GM18858 (cell line): ENCODE results near the gene GPBAR1.
"Not testable (repeated sequence)": the region's sequence is repeated elsewhere in the genome, so short reads cannot be mapped to it uniquely, and the experiment has no call there.

Experiments
- ATAC-seq: cut with Tn5 transposase; IDR thresholded peaks from one replicate; pipeline ENCODE4 v1.9.1; 2021; ENCODE audit not compliant: unreplicated experiment

The GPBAR1 gene

GRCh38 chr2:218306184-218306920 is 45.5 kb downstream of the GPBAR1 start:
- no peak for ATAC-seq

- ATAC-seq: no peak
These were observed 46.7 kb downstream of the GPBAR1 start for GRCh38 chr2:218307415-218308090.

GRCh38 chr2:218310853-218311540 is 50.2 kb downstream of the GPBAR1 start:
- no peak for ATAC-seq

- not testable (repeated sequence) for ATAC-seq
These were observed 50.9 kb downstream of the GPBAR1 start for GRCh38 chr2:218311541-218312266.

- ATAC-seq: no peak
These were observed 51.5 kb downstream of the GPBAR1 start for GRCh38 chr2:218312267-218312756.

GRCh38 chr2:218313356-218313755 is 52.5 kb downstream of the GPBAR1 start:
- ATAC-seq: no peak
